Epithelial cell of proximal tubule (primary cell): ENCODE data around the gene SMCO2. TPM values are rescaled to one million over a fixed set of nuclear protein-coding genes. Genes with fewer than 3 reads are reported as not detected.

Source experiments
- DNase-seq: peaks from one replicate; pipeline ENCODE4 v3.0.0-alpha.2; 2011; ENCODE audit warnings: low read depth
- H3K4me3 ChIP-seq: 2 replicates; pipeline ENCODE4 v1.5.1; 2011; ENCODE audit warnings: low read depth, mild to moderate bottlenecking, low read length
- CTCF ChIP-seq: conservative IDR thresholded peaks from 2 replicates; pipeline ENCODE4 v1.5.1; 2012; ENCODE audit warnings: low read depth, mild to moderate bottlenecking, low read length
- total RNA-seq: library from RNA; depleted of rRNA; stranded (reverse); fragments of >200 nt; gene quantifications from 2 replicates; pipeline ENCODE4 v1.2.3, GENCODE V29; 2015

Gene SMCO2
- total RNA-seq, 1 donor from 2014 or later = not detected

- no peak overlapping the region for H3K4me3 ChIP-seq
- no peak for TF ChIP-seq CTCF
- no peak for DNase-seq
Measured at GRCh38 chr12:27491226-27491625, 44.7 kb downstream of the SMCO2 start.

GRCh38 chr12:27493260-27493940 is 46.9 kb downstream of the SMCO2 start:
- no peak for TF ChIP-seq CTCF
- DNase-seq = no peak
- H3K4me3 ChIP-seq = no peak overlapping the region

GRCh38 chr12:27497446-27497845 is 50.9 kb downstream of the SMCO2 start:
- no peak overlapping the region for H3K4me3 ChIP-seq
- no peak for TF ChIP-seq CTCF
- no peak for DNase-seq

- DNase-seq = no peak
- no peak for TF ChIP-seq CTCF
- H3K4me3 ChIP-seq = no peak overlapping the region
Measured at GRCh38 chr12:27498149-27498548, 51.6 kb downstream of the SMCO2 start.

GRCh38 chr12:27498761-27499160 is 52.2 kb downstream of the SMCO2 start:
- H3K4me3 ChIP-seq = no peak overlapping the region
- no peak for TF ChIP-seq CTCF
- no peak for DNase-seq

- DNase-seq = no peak
- no peak for TF ChIP-seq CTCF
- no peak overlapping the region for H3K4me3 ChIP-seq
Measured at GRCh38 chr12:27499377-27499776, 52.8 kb downstream of the SMCO2 start.

- no peak for TF ChIP-seq CTCF
- no peak overlapping the region for H3K4me3 ChIP-seq
- DNase-seq = no peak
Measured at GRCh38 chr12:27500546-27500945, 54.0 kb downstream of the SMCO2 start.
